K562 (cell line): ENCODE results near the gene TJP2. TPM values are rescaled to one million over a fixed set of nuclear protein-coding genes. Genes with fewer than 3 reads are reported as not detected.

Experiments used
- BDP1 ChIP-seq: IDR thresholded peaks from 3 replicates; pipeline ENCODE4 v1.6.1; 2011; ENCODE audit not compliant: insufficient read length, insufficient read depth
- ELK3 ChIP-seq: fragments of 450-650 bp; formaldehyde crosslinking; IDR thresholded peaks from 2 replicates; pipeline ENCODE4 v1.4.0; 2020; ENCODE audit warnings: mild to moderate bottlenecking
- EWSR1 ChIP-seq: fragments of 450-650 bp; IDR thresholded peaks from 2 replicates; pipeline ENCODE4 v1.6.1; 2018; ENCODE audit warnings: borderline replicate concordance, mild to moderate bottlenecking, low read depth, moderate library complexity; ENCODE audit not compliant: partially characterized antibody
- HDAC3 ChIP-seq: fragments of 450-650 bp; IDR thresholded peaks from 2 replicates; pipeline ENCODE4 v1.6.1; 2018; ENCODE audit warnings: borderline replicate concordance, mild to moderate bottlenecking, moderate library complexity; ENCODE audit not compliant: partially characterized antibody
- KAT7 ChIP-seq: sonication (generic); formaldehyde crosslinking; IDR thresholded peaks from 2 replicates; pipeline ENCODE4 v1.8.0; 2022; ENCODE audit warnings: missing genetic modification reagents, mild to moderate bottlenecking, borderline replicate concordance
- MAX ChIP-seq: sonication (generic); formaldehyde crosslinking; IDR thresholded peaks from 2 replicates; pipeline ENCODE4 v1.9.0; 2022; ENCODE audit warnings: mild to moderate bottlenecking, missing genetic modification reagents
- MCM2 ChIP-seq: fragments of 450-650 bp; IDR thresholded peaks from 2 replicates; pipeline ENCODE4 v1.6.1; 2017; ENCODE audit warnings: low read depth, mild to moderate bottlenecking
- MYNN ChIP-seq, 2 experiments: sonication (generic); formaldehyde crosslinking in 1 of 2; IDR thresholded peaks; 2 replicates each; pipeline versions ENCODE4 v1.5.0 to v1.6.1; 2016 to 2020; ENCODE audit warnings: antibody characterized with exemption in 1 of 2, missing genetic modification reagents in 1 of 2
- NEUROD1 ChIP-seq: fragments of 150-350 bp; IDR thresholded peaks from 2 replicates; pipeline ENCODE4 v1.6.1; 2014; ENCODE audit warnings: borderline replicate concordance, low read length, low read depth; ENCODE audit not compliant: partially characterized antibody
- NR1H2 ChIP-seq: sonication (generic); formaldehyde crosslinking; IDR thresholded peaks from 2 replicates; pipeline ENCODE4 v1.4.0; 2020; ENCODE audit warnings: mild to moderate bottlenecking, missing genetic modification reagents
- PHF20 ChIP-seq: fragments of 450-650 bp; IDR thresholded peaks from 2 replicates; pipeline ENCODE4 v1.6.1; 2018; ENCODE audit not compliant: partially characterized antibody
- POLR2B ChIP-seq: fragments of 450-650 bp; IDR thresholded peaks from 2 replicates; pipeline ENCODE4 v1.6.1; 2018; ENCODE audit warnings: low read depth; ENCODE audit not compliant: partially characterized antibody
- POLR3A ChIP-seq: IDR thresholded peaks from 2 replicates; pipeline ENCODE4 v1.6.1; 2011; ENCODE audit warnings: borderline replicate concordance, mild to moderate bottlenecking, moderate library complexity; ENCODE audit not compliant: insufficient read length, insufficient read depth; ENCODE audit errors: extremely low read depth
- SLC30A9 ChIP-seq: fragments of 250-450 bp; sonication (Bioruptor Pico); IDR thresholded peaks from 2 replicates; pipeline ENCODE4 v1.8.0; 2022; ENCODE audit warnings: mild to moderate bottlenecking, moderate library complexity
- TRIM24 ChIP-seq, 2 experiments: fragments of 450-650 bp; IDR thresholded peaks; 2 replicates each; pipeline ENCODE4 v1.6.1; 2016
- YBX1 ChIP-seq: fragments of 450-650 bp; IDR thresholded peaks from 2 replicates; pipeline ENCODE4 v1.7.1; 2016; ENCODE audit warnings: mild to moderate bottlenecking
- ZBTB8A ChIP-seq: fragments of 450-650 bp; IDR thresholded peaks from 2 replicates; pipeline ENCODE4 v1.6.1; 2018; ENCODE audit warnings: mild to moderate bottlenecking, moderate library complexity; ENCODE audit not compliant: partially characterized antibody
- ZNF431 ChIP-seq: sonication (generic); formaldehyde crosslinking; IDR thresholded peaks from 2 replicates; pipeline ENCODE4 v1.8.0; 2022; ENCODE audit warnings: mild to moderate bottlenecking, missing genetic modification reagents
- ZNF507 ChIP-seq: conservative IDR thresholded peaks from 2 replicates; pipeline ENCODE4 v1.6.1; 2017; ENCODE audit warnings: missing genetic modification characterization, missing compliant biosample characterization
- ZNF77 ChIP-seq: fragments of 250-450 bp; sonication (Bioruptor Pico); IDR thresholded peaks from 2 replicates; pipeline ENCODE4 v1.5.0; 2020
- polyA plus RNA-seq, 8 experiments: library from polyadenylated mRNA; depleted of rRNA in 4 of 8; stranded (reverse) in 5 of 8; unstranded in 3 of 8; fragments of >200 nt; fragmentation: Nextera tagmentation in 2 of 8; fragmentation: Illumina TruSeq in 1 of 8; extraction: Ambion mirVana in 2 of 8; extraction: Trizol in 1 of 8; gene quantifications; 2 replicates each; pipeline versions ENCODE4 v1.2.1 to v1.2.3, GENCODE V29; 2011 to 2014; ENCODE audit warnings: inconsistent platforms in 1 of 8, missing spikeins in 1 of 8
- total RNA-seq, 7 experiments: library from RNA; depleted of rRNA in 6 of 7; stranded (reverse); fragments of >200 nt in 6 of 7; fragmentation: Illumina TruSeq in 2 of 7; extraction: Trizol in 2 of 7; gene quantifications; 2 replicates each; pipeline versions ENCODE4 v1.2.1 to v1.2.3, GENCODE V29; 2011 to 2021; ENCODE audit warnings: low replicate concordance in 1 of 7
- TF ChIP-seq, protein P1 (sequence below): fragments of 250-450 bp; sonication (Bioruptor Pico); IDR thresholded peaks from 2 replicates; pipeline ENCODE4 v1.4.0; 2020; ENCODE audit warnings: mild to moderate bottlenecking
- TF ChIP-seq, protein P2 (sequence below): IDR thresholded peaks from 2 replicates; pipeline ENCODE4 v1.6.1; 2014; ENCODE audit warnings: antibody characterized with exemption
- TF ChIP-seq, protein P3 (sequence below): IDR thresholded peaks from 2 replicates; pipeline ENCODE4 v1.6.1; 2011; ENCODE audit warnings: borderline replicate concordance, low read depth, mild to moderate bottlenecking, moderate library complexity, low read length; ENCODE audit not compliant: insufficient read depth, poor library complexity, severe bottlenecking

Gene TJP2
- total and polyA plus RNA-seq, 9 of the 15 experiments (the other 6 are each of a cell fraction or from before 2014, with no cell fraction given) = 4.0 to 24.1 (median 16.8) TPM

GRCh38 chr9:69188975-69189374, 14.9 kb downstream of the TJP2 start (continued):
- TF ChIP-seq NR1H2 (no peak), SLC30A9 (CRISPR knock-in tag) (no peak), TRIM24 (IDR thresholded peaks at IDR 0.05) (peak in 1 of 2 experiments; percentile 54; a peak in 3 of 4 replicates), ZNF431 (CRISPR knock-in tag) (no peak), KAT7 (CRISPR knock-in tag) (no peak), MCM2 (no peak), ZBTB8A (no peak), YBX1 (no peak), MAX (CRISPR knock-in tag) (no peak), POLR3A (no peak), POLR2B (no peak), HDAC3 (no peak), NEUROD1 (peak; percentile 16), ELK3 (CRISPR knock-in tag) (no peak), PHF20 (no peak), EWSR1 (no peak), ZNF507 (tag) (no peak), ZNF77 (CRISPR knock-in tag) (no peak), BDP1 (no peak), MYNN (IDR thresholded peaks at IDR 0.05) (no peak), MYNN (CRISPR knock-in tag; IDR thresholded peaks at IDR 0.05) (no peak)
- TF ChIP-seq, protein P1, sequence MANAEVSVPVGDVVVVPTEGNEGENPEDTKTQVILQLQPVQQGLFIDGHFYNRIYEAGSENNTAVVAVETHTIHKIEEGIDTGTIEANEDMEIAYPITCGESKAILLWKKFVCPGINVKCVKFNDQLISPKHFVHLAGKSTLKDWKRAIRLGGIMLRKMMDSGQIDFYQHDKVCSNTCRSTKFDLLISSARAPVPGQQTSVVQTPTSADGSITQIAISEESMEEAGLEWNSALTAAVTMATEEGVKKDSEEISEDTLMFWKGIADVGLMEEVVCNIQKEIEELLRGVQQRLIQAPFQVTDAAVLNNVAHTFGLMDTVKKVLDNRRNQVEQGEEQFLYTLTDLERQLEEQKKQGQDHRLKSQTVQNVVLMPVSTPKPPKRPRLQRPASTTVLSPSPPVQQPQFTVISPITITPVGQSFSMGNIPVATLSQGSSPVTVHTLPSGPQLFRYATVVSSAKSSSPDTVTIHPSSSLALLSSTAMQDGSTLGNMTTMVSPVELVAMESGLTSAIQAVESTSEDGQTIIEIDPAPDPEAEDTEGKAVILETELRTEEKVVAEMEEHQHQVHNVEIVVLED (CRISPR knock-in tag) = no peak
- TF ChIP-seq, protein P2, sequence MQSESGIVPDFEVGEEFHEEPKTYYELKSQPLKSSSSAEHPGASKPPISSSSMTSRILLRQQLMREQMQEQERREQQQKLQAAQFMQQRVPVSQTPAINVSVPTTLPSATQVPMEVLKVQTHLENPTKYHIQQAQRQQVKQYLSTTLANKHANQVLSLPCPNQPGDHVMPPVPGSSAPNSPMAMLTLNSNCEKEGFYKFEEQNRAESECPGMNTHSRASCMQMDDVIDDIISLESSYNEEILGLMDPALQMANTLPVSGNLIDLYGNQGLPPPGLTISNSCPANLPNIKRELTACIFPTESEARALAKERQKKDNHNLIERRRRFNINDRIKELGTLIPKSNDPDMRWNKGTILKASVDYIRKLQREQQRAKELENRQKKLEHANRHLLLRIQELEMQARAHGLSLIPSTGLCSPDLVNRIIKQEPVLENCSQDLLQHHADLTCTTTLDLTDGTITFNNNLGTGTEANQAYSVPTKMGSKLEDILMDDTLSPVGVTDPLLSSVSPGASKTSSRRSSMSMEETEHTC = no peak
- TF ChIP-seq, protein P3, sequence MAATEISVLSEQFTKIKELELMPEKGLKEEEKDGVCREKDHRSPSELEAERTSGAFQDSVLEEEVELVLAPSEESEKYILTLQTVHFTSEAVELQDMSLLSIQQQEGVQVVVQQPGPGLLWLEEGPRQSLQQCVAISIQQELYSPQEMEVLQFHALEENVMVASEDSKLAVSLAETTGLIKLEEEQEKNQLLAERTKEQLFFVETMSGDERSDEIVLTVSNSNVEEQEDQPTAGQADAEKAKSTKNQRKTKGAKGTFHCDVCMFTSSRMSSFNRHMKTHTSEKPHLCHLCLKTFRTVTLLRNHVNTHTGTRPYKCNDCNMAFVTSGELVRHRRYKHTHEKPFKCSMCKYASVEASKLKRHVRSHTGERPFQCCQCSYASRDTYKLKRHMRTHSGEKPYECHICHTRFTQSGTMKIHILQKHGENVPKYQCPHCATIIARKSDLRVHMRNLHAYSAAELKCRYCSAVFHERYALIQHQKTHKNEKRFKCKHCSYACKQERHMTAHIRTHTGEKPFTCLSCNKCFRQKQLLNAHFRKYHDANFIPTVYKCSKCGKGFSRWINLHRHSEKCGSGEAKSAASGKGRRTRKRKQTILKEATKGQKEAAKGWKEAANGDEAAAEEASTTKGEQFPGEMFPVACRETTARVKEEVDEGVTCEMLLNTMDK = no peak
